ENCODE results near the gene CASP8AP2. TPM values are rescaled to one million over a fixed set of nuclear protein-coding genes. Genes with fewer than 3 reads are reported as not detected.
"Not testable (repeated sequence)": the region's sequence is repeated elsewhere in the genome, so short reads cannot be mapped to it uniquely, and the experiment has no call there.

CASP8AP2 gene
- total RNA-seq, 1 donor from 2014 or later, result 18.3 TPM

DNA sequence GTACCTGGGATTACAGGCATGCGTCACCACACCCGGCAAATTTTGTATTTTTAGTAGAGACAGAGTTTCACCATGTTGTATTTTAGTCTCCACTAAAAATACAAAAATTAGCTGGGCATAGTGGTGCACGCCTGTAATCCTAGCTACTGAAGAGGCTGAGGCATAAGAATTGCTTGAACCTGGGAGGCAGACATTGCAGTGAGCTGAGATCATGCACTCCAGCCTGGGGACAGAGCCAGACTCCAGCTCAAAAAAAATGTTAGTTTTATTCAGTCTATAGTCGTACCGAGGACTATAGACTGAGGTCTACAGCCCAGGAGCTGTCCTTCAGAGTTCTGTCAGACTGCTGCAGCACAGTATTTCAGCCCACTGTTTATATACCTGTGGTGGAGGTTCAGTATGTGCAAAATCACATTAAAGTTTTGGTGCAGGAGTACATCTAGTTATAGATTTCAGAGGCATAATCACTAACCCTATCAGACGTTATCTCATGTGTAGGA lies 3.6 kb upstream of the CASP8AP2 start:
- ATAC-seq (peak in 1 of 2 donors; percentile 20), DNase-seq (no peak)
- H3K36me3 ChIP-seq, result no peaks in the 10 kb centered on the region
- no peak for TF ChIP-seq CTCF (IDR thresholded peaks at IDR 0.05)
- H3K4me1 ChIP-seq, result peaks cover 17% of the 10 kb centered on the region
- H3K9me3 ChIP-seq, result no peaks in the 10 kb centered on the region
- intact Hi-C loops (cut with DNase I), result no loop called here
- H3K27me3 ChIP-seq (ENCODE audit: low read depth), result no peaks in the 10 kb centered on the region
- peak overlapping the region; percentile 38 for H3K27ac ChIP-seq
- no peak overlapping the region for H3K4me3 ChIP-seq

DNA sequence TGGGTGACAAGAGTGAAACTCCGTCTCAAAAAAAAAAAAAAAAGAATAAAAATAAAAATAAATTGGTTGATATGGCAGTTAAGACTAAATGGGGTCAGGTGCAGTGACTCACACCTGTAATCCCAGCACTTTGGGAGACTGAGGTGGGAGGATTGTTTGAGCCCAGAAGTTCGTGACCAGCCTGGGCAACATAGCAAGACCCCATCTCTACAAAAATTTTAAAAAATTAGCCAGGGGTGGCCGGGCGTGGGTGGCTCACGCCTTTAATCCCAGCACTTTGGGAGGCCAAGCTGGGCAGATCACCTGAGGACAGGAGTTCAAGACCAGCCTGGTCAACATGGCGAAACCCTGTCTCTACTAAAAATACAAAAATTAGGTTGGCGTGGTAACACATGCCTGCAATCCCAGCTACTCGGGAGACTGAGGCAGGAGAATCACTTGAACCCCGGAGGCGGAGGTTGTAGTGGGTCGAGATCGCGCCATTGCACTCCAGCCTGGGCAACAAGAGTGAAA lies 1.1 kb upstream of the CASP8AP2 start:
- ATAC-seq; intact Hi-C loops (cut with DNase I); H3K27me3 ChIP-seq (ENCODE audit: low read depth); DNase-seq; H3K9me3 ChIP-seq: not testable (repeated sequence)
- Histone ChIP-seq H3K36me3 (peaks cover 22% of the 10 kb centered on the region), H3K4me3 (peak overlapping the region; percentile 69), H3K4me1 (peaks cover 19% of the 10 kb centered on the region), H3K27ac (peak overlapping the region; percentile 88)

- TF ChIP-seq CTCF (IDR thresholded peaks at IDR 0.05), result no peak
- DNase-seq (no peak), ATAC-seq (peak; percentile 5 to 38)
- peaks cover 19% of the 10 kb centered on the region for H3K4me1 ChIP-seq
- H3K27ac ChIP-seq, result peak overlapping the region; percentile 88
- H3K27me3 ChIP-seq (ENCODE audit: low read depth), result no peaks in the 10 kb centered on the region
- H3K4me3 ChIP-seq, result peak overlapping the region; percentile 69
- intact Hi-C loops (cut with DNase I), result no loop called here
- peaks cover 24% of the 10 kb centered on the region for H3K36me3 ChIP-seq
- no peaks in the 10 kb centered on the region for H3K9me3 ChIP-seq
These were observed 650 bp upstream of the CASP8AP2 start for GRCh38 chr6:89828988-89829471.

DNA sequence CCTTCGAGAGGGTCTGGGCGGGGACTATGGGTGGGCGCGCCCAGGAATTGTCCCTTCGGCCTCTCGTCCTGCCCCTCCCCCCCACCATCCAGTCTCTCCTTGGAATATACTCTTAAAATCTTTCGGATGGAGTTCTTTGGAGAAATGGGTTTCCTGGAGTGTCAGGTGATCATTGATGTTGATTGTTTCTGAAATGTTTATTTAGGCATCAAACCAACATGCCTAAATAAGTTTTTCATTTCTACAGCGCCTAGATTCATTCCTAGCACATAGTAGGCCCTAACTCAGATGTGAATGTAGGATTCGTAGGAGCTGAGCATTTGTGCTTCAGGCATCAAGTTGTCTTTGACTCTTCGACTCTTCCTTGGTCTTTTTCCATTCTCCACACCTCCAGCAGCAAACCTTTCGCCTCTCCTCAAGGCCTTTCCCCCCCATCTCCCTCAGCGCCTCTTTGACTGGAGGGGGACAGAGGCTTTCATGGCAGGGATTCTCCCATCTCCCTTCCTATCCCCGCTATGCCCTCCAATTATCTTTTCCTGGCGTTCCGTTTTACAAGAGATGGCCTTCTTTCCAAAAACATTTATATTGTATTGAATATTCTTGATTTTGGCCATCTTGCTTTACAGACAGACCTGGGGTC lies 610 bp downstream of the CASP8AP2 start:
- no peak for ATAC-seq
- peak overlapping the region; percentile 71 for H3K27ac ChIP-seq
- intact Hi-C loops (cut with DNase I), result no loop called here

DNA sequence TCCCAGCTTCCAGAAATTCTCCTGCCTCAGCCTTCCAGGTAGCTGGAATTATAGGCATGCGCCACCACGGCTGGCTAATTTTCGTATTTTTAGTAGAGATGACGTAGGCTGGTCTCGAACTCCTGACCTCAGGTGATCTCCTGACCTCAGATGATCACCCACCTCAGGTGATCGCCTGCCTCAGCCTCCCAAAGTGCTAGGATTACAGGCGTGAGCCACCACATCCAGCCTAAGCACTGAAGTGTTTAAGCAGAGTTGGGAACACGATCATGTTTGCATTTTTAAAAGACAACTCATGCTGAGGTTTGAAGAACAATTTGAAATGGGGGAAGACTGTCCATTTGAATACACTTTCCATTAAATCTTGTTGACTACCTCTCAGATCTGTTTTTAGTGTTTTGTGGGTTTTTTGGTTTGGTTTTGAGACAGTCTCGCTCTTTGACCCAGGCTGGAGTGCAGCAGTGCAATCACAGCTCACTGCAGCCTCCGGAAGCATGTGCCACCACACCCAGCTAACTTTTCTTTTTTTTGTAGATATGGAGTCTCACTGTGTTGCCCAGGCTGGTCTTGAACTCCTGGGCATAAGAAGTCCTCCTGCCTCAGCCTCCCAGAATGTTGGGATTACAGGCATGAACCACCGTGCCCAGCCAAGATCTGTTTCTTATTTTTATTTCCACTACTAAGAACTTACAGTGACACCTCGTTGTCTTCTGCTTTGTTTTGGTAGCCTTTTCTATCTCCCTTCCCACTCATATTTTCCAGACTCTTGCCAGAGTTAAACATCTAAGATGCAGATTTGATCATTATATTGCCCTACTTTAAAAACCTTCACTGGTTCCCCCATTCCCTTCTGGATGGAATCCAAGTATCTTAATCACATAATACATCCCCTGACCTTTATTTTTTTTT lies 5.5 kb downstream of the CASP8AP2 start:
- Histone ChIP-seq H3K36me3 (peaks cover 44% of the 10 kb centered on the region), H3K9me3 (no peaks in the 10 kb centered on the region), H3K4me1 (peaks cover 11% of the 10 kb centered on the region), H3K27ac (no peak overlapping the region), H3K4me3 (no peak overlapping the region), H3K27me3 (ENCODE audit: low read depth) (no peaks in the 10 kb centered on the region)
- ATAC-seq, result no peak
- intact Hi-C loops (cut with DNase I), result no loop called here
- no peak for TF ChIP-seq CTCF (IDR thresholded peaks at IDR 0.05)
- no peak for DNase-seq

More for the DNA sequence above, 610 bp downstream of the CASP8AP2 start:
- DNase-seq, result no peak
- no peaks in the 10 kb centered on the region for H3K9me3 ChIP-seq
- no peak for TF ChIP-seq CTCF (IDR thresholded peaks at IDR 0.05)
- H3K4me3 ChIP-seq, result peak overlapping the region; percentile 69
- H3K4me1 ChIP-seq, result peaks cover 19% of the 10 kb centered on the region
- H3K27me3 ChIP-seq (ENCODE audit: low read depth), result no peaks in the 10 kb centered on the region
- peaks cover 24% of the 10 kb centered on the region for H3K36me3 ChIP-seq

Data from lower lobe of right lung (tissue), 2 donors.